ENCODE data around the gene DCLRE1B.
A peak's percentile ranks its signal among the peaks of the same experiment; 100 is the strongest.

The DCLRE1B gene

DNA sequence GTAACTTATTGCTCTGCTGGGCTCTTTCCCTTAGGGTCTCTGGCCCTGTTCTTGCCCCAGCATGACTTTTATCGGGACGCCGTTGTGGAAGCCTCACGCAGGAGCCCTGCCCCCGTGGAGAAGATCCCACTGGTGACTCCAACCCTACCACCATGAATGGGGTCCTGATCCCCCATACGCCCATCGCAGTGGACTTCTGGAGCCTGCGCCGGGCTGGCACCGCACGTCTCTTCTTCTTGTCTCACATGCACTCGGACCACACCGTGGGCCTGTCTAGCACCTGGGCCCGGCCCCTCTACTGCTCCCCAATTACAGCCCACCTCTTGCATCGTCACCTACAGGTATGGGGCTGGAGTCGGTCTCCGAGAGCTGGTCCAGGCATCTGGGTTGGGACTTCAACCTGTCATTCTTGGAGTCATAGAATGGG is 322 bp downstream of the DCLRE1B start:
- Histone ChIP-seq H3K4me3 (replicated peaks; ENCODE audit: low read depth, low read length) (peak overlapping the region; percentile 84), H3K36me3 (ENCODE audit: control insufficient read depth, insufficient read depth, low read length) (peaks cover 8% of the 10 kb centered on the region), H3K27me3 (replicated peaks; ENCODE audit: control insufficient read depth, insufficient read depth, low read length) (no peaks in the 10 kb centered on the region)
- DNase-seq (ENCODE audit: extremely low read depth, insufficient read length): no peak
- TF ChIP-seq, protein P1, sequence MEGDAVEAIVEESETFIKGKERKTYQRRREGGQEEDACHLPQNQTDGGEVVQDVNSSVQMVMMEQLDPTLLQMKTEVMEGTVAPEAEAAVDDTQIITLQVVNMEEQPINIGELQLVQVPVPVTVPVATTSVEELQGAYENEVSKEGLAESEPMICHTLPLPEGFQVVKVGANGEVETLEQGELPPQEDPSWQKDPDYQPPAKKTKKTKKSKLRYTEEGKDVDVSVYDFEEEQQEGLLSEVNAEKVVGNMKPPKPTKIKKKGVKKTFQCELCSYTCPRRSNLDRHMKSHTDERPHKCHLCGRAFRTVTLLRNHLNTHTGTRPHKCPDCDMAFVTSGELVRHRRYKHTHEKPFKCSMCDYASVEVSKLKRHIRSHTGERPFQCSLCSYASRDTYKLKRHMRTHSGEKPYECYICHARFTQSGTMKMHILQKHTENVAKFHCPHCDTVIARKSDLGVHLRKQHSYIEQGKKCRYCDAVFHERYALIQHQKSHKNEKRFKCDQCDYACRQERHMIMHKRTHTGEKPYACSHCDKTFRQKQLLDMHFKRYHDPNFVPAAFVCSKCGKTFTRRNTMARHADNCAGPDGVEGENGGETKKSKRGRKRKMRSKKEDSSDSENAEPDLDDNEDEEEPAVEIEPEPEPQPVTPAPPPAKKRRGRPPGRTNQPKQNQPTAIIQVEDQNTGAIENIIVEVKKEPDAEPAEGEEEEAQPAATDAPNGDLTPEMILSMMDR (IDR thresholded peaks at IDR 0.05; ENCODE audit: insufficient read depth, low read length, poor library complexity, severe bottlenecking): no peak

DNA sequence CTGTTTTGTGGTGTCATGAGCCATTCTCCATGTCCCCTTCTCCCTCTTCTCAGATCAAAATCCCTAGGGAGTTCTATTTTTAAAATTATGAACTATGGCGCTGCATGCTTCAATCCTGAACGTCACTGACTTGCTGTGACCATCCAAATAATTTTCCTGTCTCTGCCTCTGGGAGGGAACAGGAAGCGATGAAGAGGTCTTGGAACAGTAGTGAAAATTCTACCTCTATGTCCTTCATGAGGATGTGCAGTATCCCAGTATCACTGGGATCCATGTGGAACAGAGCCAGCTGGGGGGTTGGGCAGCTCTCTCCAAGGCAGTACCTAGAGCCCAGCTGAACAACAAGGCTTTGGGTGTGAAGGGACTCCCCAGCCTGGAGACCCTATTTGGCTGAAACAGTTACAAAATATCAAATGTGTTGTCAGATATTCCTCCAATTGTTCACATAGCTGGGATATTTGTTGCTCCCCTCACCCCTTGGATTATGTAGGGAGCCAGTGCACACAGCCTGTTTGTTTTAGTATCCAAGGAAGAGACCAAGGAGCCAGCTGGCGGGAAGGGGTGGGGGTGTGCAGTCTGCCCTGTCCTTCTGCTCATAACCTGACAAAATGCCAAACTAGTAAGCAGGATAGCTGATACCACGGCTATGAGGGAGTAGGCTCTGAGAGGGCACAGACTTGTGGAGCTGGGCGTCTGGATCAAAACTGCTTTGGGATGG is 7.6 kb downstream of the DCLRE1B start:
- no peak overlapping the region for H3K4me3 ChIP-seq (replicated peaks; ENCODE audit: low read depth, low read length)
- DNase-seq (ENCODE audit: extremely low read depth, insufficient read length): no peak

DNA sequence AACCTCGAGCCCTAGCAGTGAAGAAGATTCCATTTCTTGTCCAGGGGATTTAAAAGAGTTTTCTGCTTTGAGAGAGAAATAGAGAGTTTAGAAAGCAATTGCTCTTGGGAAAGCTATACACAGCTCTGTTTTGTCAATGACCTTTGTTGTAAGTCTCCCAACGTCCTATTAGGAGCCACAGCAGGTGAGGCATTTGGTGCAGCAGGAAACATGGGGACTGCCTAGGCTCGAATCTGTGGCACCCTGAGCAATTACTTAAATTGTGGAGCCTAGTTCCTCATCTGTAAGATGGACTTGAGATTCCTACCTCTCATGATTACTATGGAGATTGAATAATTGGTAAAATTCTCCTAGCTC is 8.2 kb downstream of the DCLRE1B start:
- no peaks in the 10 kb centered on the region for H3K27me3 ChIP-seq (replicated peaks; ENCODE audit: control insufficient read depth, insufficient read depth, low read length)
- TF ChIP-seq, protein P1 (IDR thresholded peaks at IDR 0.05; ENCODE audit: insufficient read depth, low read length, poor library complexity, severe bottlenecking): no peak
- H3K4me3 ChIP-seq (replicated peaks; ENCODE audit: low read depth, low read length): no peak overlapping the region
- H3K36me3 ChIP-seq (ENCODE audit: control insufficient read depth, insufficient read depth, low read length): peaks cover 13% of the 10 kb centered on the region
- no peak for DNase-seq (ENCODE audit: extremely low read depth, insufficient read length)

More for the DNA sequence above, 7.6 kb downstream of the DCLRE1B start:
- H3K27me3 ChIP-seq (replicated peaks; ENCODE audit: control insufficient read depth, insufficient read depth, low read length): no peaks in the 10 kb centered on the region
- peaks cover 14% of the 10 kb centered on the region for H3K36me3 ChIP-seq (ENCODE audit: control insufficient read depth, insufficient read depth, low read length)
- TF ChIP-seq, protein P1 (IDR thresholded peaks at IDR 0.05; ENCODE audit: insufficient read depth, low read length, poor library complexity, severe bottlenecking): no peak

DNA sequence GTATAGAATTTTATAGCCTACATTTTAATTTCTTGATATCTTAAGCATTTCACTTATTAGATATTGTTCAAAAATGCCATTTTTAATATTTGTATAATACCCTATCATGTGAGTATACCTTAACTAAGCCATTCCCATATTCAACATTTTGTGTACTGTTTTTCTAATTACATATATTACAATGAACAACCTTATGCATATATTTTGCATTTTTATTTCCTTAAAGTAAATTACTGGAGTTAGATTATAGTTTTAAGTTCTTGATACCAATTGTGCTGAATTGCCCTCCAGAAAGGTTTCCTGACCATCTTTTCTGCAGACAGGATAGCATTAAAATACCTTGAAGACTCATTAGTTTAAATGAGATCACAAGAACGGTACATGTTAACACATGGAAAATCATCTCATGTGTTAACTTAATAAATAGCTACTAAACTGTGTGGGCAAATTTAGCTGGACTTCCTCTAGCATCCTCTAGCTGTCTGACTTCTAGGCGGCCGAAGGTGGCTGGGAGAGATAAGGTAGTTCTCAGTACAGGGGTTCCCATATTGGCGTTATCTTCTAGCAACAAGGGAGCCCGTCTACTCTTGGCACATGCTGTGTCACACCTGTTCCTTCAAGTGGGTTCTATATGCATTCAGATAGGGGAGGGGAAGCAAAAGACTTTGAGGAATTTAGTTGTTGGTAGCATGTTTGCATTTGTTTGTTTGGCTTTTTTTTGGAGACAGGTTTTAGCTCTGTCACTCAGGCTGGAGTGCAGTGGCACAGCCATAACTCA is 8.9 kb downstream of the DCLRE1B start:
- no peak for DNase-seq (ENCODE audit: extremely low read depth, insufficient read length)
- Histone ChIP-seq H3K4me3 (replicated peaks; ENCODE audit: low read depth, low read length) (no peak overlapping the region), H3K27me3 (replicated peaks; ENCODE audit: control insufficient read depth, insufficient read depth, low read length) (no peaks in the 10 kb centered on the region), H3K36me3 (ENCODE audit: control insufficient read depth, insufficient read depth, low read length) (peaks cover 12% of the 10 kb centered on the region)
- TF ChIP-seq, protein P1 (IDR thresholded peaks at IDR 0.05; ENCODE audit: insufficient read depth, low read length, poor library complexity, severe bottlenecking): no peak

DNA sequence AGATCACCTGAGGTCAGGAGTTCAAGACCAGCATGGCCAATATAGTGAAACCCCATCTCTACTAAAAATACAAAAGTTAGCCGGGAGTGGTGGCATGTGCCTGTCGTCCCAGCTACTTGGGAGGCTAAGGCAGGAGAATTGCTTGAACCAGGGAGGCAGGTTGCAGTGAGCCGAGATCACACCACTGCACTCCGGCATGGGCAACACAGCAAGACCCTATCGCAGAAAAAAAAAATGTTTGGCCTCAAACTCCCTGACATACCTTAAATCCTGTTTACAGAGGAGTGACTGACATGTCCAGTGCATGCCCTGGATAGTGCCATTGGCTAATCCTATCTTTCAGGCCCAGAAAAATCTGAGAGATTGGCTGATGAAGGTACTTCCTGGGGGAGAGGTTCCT is 11.8 kb downstream of the DCLRE1B start:
- Histone ChIP-seq H3K36me3 (ENCODE audit: control insufficient read depth, insufficient read depth, low read length) (peaks cover 5% of the 10 kb centered on the region), H3K4me3 (replicated peaks; ENCODE audit: low read depth, low read length) (no peak overlapping the region), H3K27me3 (replicated peaks; ENCODE audit: control insufficient read depth, insufficient read depth, low read length) (no peaks in the 10 kb centered on the region)
- no peak for DNase-seq (ENCODE audit: extremely low read depth, insufficient read length)
- TF ChIP-seq, protein P1 (IDR thresholded peaks at IDR 0.05; ENCODE audit: insufficient read depth, low read length, poor library complexity, severe bottlenecking): no peak

All from GM06990 (cell line).